ENCODE data around the gene AMBRA1. TPM values are rescaled to one million over a fixed set of nuclear protein-coding genes. Genes with fewer than 3 reads are reported as not detected.

Gene AMBRA1
- total and polyA plus RNA-seq, 2 donors (not counting 3 experiments of a cell fraction or from before 2014, with no cell fraction given) = 18.4 to 32.4 TPM

DNA sequence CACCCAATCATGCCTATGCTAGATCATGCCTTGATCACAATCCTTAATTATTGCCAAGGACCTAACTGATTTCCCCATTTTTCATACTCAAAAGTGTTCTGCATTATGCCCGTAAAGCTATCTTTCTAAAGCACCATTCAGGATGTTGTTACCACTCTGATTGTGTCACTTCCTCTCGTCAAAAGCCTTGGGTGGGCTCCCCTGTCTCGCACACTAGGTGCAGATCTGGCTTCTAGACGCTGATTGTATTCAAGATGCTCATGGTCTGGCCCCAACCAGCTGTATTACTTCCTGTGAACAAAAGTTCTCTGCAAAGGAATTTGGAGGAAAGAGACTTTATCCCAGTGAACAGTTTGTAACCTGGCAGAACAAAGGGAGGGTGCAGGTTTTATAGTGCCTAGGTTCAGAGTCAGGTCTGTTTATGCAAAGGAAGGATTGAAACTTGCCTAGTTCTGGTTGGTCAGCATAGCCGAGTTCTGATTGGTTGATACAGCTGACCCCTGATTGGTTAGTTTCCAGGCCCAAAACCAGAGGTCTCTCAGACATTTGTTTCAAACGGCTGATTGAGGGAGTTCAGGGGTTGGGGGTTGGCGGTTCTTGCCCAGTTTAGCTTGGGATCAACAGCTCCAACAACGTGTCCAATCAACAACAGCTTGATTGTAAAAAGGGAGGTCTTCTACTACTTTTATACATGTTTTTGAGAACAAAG is 49.0 kb upstream of the AMBRA1 start:
- no peaks in the 10 kb centered on the region for H4K20me1 ChIP-seq (replicated peaks; ENCODE audit: control insufficient read depth, extremely low read depth, insufficient read depth, low read length)
- H3K4me1 ChIP-seq (ENCODE audit: control insufficient read depth, extremely low read depth, insufficient read depth, low read length) = peaks cover 2% of the 10 kb centered on the region
- no peak for TF ChIP-seq POLR2A (IDR thresholded peaks at IDR 0.05; ENCODE audit: low read depth, low read length)
- TF ChIP-seq JUN (IDR thresholded peaks at IDR 0.05; ENCODE audit: borderline replicate concordance, insufficient read depth, insufficient read length, low read depth) = no peak
- TF ChIP-seq, protein P1, sequence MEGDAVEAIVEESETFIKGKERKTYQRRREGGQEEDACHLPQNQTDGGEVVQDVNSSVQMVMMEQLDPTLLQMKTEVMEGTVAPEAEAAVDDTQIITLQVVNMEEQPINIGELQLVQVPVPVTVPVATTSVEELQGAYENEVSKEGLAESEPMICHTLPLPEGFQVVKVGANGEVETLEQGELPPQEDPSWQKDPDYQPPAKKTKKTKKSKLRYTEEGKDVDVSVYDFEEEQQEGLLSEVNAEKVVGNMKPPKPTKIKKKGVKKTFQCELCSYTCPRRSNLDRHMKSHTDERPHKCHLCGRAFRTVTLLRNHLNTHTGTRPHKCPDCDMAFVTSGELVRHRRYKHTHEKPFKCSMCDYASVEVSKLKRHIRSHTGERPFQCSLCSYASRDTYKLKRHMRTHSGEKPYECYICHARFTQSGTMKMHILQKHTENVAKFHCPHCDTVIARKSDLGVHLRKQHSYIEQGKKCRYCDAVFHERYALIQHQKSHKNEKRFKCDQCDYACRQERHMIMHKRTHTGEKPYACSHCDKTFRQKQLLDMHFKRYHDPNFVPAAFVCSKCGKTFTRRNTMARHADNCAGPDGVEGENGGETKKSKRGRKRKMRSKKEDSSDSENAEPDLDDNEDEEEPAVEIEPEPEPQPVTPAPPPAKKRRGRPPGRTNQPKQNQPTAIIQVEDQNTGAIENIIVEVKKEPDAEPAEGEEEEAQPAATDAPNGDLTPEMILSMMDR (IDR thresholded peaks at IDR 0.05; ENCODE audit: extremely low read depth in 1 of 2, insufficient read depth in 1 of 2, low read depth in 1 of 2, low read length in 2 of 2) = no peak
- TF ChIP-seq EZH2 (IDR thresholded peaks at IDR 0.05; ENCODE audit: borderline replicate concordance, low read depth, low read length, severe bottlenecking) = no peak
- TF ChIP-seq, protein P2, sequence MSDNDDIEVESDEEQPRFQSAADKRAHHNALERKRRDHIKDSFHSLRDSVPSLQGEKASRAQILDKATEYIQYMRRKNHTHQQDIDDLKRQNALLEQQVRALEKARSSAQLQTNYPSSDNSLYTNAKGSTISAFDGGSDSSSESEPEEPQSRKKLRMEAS (IDR thresholded peaks at IDR 0.05; ENCODE audit: insufficient read depth, insufficient read length) = no peak
- TF ChIP-seq GATA2 (IDR thresholded peaks at IDR 0.05; ENCODE audit: insufficient read depth, insufficient read length, low read depth, low read length) = no peak
- TF ChIP-seq MYC (IDR thresholded peaks at IDR 0.05; ENCODE audit: low read depth, low read length) = no peak
- no peak for TF ChIP-seq POLR2AphosphoS5 (IDR thresholded peaks at IDR 0.05; ENCODE audit: insufficient read depth, low read depth, low read length)
- no peak for TF ChIP-seq FOS (IDR thresholded peaks at IDR 0.05; ENCODE audit: borderline replicate concordance, insufficient read depth, low read length)
- H3K4me2 ChIP-seq (ENCODE audit: insufficient read depth, low read length) = no peak overlapping the region
- no peak overlapping the region for H2AFZ ChIP-seq (ENCODE audit: low read depth, low read length)
- FAIRE-seq = no peak
- no peaks in the 10 kb centered on the region for H3K9me3 ChIP-seq (replicated peaks; ENCODE audit: control insufficient read depth, insufficient read depth, low read length)
- no peak overlapping the region for H3K9ac ChIP-seq (replicated peaks; ENCODE audit: extremely low read depth, insufficient read depth, low read length)
- H3K4me3 ChIP-seq (replicated peaks in 1 of 3; ENCODE audit: insufficient read depth in 1 of 3, low read depth in 1 of 3, low read length in 3 of 3) = no peak overlapping the region
- H3K79me2 ChIP-seq (ENCODE audit: control insufficient read depth, insufficient read depth, low read length) = no peaks in the 10 kb centered on the region
- BruUV-seq (replicated peaks) = no TSS peak
- ChIA-PET CTCF (no interaction called here), POLR2A (no interaction called here)
- no peaks in the 10 kb centered on the region for H3K27me3 ChIP-seq (ENCODE audit: control insufficient read depth in 2 of 2, insufficient read depth in 2 of 2, low read length in 2 of 2)
- H3K27ac ChIP-seq (ENCODE audit: insufficient read depth, low read depth, low read length) = no peak overlapping the region
- H3K9me1 ChIP-seq (replicated peaks; ENCODE audit: control insufficient read depth, extremely low read depth, insufficient read depth, low read length) = no peaks in the 10 kb centered on the region
- intact Hi-C loops (cut with micrococcal nuclease) = no loop called here
- DNase-seq (ENCODE audit: low read depth, low spot score) = no peak
- H3K36me3 ChIP-seq (ENCODE audit: control insufficient read depth in 2 of 2, extremely low read depth in 1 of 2, insufficient read depth in 2 of 2, low read length in 2 of 2) = peaks cover 0 to 10% of the 10 kb centered on the region in 2 experiments
- dilution Hi-C loops (cut with MboI; ENCODE audit: extremely low pct_ligation_motif_present, low sequenced_read_pairs) = no loop called here
